GM20431 (cell line): ENCODE data around the gene MICAL2.

Experiments used
- in situ Hi-C: fragments of 300-500 bp; cut with MseI, MboI; formaldehyde crosslinking; loops from one replicate; pipeline ENCODE4 v1.15.0; 2020; ENCODE audit warnings: low sequenced_read_pairs; ENCODE audit not compliant: unreplicated experiment

MICAL2 gene

GRCh38 chr11:12076840-12077534 is 33.4 kb upstream of the MICAL2 start:
- in situ Hi-C loops, result no loop called here

DNA sequence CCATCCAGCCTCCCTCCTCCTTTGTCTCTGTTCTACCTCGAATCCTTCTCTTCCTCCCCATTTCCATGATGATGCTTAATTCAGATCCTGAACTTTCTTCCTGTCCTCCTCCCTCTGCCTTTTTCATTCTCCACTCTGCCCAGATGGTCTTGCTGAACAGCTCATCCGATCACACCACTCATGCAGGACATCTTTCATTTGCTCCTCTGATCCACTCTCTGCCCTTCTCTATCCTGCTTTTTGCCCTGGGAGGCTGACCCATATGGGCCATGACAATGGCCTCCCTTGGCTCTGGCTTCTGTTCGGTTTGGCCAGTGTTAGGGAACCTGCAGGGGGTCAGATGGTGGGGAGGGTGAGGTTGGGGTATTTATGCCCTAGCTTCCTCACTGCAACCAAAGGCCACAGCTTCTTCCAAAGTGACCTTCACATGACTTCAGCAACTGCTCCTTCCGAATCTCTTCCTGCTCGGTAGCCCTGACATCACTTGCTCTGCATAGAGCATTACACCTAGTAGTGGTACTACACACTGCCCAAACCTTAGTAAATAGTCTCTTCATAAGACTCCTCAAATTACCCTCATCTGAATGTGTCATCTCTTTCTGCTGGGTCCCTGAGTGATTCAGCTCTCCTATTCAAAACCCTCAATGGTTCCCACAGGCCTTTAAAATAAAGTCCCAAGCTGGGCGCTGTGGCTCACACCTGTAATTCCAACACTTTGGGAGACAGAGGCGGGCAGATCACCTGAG is 32.7 kb upstream of the MICAL2 start:
- in situ Hi-C loops, result no loop called here

GRCh38 chr11:12079726-12080556 is 30.4 kb upstream of the MICAL2 start:
- in situ Hi-C loops, result no loop called here

DNA sequence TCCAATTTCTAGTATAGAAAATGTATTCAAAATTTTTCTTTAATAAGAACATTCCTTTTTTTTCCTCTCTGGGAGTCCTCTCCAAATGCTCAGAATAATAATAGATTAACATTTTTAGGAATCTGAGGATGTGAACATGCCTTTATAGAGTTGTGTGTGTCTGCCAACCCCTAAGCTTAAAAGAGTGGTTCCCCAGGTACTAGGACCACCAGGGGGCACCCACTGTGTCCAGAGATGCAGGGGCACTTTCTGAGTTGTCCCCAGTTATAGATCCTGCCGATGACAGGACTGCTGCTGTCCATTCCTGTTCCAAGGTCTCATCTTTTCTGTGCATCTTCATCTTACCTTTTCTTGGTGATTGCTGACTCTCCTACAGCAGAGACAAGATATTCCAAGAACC is 27.0 kb upstream of the MICAL2 start:
- in situ Hi-C loops, result no loop called here

GRCh38 chr11:12084256-12084655 is 26.1 kb upstream of the MICAL2 start:
- in situ Hi-C loops, result no loop called here

- in situ Hi-C loops, result no loop called here
These were observed 24.8 kb upstream of the MICAL2 start for GRCh38 chr11:12085371-12086251.

DNA sequence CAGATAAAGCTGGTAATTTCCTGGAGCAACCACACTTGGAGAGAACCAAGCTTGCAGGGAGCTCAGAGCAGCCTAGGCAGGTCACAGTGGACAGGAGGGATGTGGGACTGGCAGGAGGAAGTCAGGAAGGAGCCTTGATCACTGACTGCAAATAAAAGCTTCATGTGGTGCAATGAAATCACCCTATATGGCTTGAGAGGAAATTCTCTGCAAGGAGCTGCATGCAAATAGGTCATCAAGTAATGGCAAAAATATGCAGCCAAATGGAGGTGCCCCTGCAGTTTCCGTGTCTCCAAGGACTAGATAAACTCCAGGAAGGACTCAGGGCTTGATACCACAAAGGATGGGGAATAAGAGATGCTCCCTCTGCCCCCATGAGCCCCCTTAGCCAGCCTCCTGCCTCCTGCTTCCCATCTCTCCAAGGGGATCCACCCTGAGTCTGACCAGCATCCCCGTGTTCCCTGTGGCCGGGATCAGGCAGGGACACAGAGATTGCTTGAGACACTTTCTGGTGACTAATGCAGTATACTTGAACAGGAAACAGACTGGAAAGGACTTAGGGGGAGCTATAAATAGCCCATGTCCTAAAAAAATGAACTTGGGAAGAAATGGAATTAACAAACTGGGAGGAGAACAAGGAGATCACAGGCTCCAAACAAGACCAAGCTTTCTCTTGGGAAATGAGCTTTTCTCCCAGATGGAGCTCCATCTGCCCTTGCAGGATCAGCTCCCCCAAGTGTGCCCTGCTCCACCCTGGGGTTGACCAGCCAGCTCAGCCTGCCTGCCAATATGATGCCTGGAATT is 23.9 kb upstream of the MICAL2 start:
- in situ Hi-C loops, result no loop called here

DNA sequence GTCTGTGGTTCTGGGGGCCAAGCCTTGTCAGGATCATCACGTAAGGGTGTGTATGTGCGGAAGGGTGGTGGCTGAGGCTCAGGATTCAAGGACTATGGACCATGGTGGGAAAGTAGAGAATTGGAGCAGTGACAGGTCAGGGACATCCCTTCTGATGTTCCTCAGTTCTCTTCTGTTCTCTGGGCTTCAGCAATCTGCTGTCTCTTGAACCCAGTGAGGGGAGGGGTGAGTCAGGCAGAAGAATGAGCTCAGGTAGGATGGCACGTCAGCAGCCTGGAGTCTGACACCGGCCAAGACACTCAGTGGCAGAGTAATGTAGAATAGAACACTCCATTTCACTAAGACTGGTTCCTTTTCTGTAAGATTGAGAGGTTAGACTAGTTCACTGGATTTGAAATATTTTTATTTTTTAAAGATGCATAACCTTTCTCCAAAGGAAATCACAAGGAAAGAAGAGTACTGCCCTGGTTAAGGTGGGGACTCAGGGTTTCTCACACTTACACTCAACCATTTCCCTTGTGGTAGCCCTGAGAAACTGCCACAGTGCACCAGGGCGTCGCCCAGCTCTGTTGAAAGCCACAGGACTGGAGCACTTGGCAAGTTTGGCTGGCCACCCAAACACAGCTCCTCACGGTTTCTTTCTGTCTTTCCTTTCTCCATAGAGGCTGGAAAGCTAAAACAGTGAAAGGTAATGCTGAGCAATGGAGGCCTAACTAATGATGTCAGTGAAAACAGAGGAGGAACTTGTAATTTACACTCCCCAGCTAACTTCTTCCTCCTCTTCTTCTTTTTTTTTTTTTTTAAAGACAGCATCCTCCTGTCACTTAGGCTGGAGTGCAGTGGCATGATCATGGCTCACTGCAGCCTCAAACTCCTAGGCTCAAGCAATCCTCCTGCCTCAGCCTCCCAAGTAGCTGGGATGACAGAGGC is 23.1 kb upstream of the MICAL2 start:
- in situ Hi-C loops, result no loop called here

DNA sequence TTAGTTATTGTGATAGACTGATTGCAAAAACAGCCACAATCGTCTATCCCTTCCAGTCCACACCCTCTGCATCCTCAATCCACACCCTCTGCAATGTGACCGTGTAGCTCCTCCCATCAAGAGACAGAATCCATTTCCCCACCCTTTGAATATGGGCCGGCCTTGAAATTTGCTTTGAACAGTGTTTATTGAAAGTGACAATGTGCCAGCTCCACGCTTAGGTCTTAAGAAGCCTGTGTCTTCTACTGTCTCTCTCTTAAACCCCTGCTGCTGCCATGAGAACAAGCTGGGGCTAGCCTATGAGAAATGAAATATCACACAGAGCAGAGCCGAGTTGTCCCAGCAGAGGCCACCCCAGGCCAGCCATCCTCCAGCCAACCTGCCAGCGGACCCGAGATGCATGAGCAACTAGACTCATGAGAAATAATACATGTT is 22.3 kb upstream of the MICAL2 start:
- in situ Hi-C loops, result no loop called here

- in situ Hi-C loops, result no loop called here
These were observed 21.9 kb upstream of the MICAL2 start for GRCh38 chr11:12088531-12088930.

DNA sequence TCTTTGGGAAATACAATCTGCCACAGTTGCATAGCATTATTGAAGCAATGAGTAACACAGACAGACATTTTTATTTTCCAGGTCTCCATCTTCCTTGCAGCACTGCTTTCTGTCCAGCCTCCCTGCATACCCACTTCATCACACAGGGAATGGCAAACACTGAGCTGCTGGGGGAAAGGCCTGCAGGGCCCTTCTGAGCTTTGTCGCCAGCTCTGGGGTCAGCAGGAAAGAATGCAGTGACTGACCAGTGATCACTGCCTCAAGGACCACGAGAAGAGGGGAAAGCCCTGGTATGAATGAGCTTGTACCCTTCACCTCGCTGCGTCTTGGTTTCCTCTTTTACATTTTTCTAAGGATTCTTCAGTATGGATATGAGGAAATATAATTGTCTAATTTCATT is 21.3 kb upstream of the MICAL2 start:
- in situ Hi-C loops, result no loop called here

DNA sequence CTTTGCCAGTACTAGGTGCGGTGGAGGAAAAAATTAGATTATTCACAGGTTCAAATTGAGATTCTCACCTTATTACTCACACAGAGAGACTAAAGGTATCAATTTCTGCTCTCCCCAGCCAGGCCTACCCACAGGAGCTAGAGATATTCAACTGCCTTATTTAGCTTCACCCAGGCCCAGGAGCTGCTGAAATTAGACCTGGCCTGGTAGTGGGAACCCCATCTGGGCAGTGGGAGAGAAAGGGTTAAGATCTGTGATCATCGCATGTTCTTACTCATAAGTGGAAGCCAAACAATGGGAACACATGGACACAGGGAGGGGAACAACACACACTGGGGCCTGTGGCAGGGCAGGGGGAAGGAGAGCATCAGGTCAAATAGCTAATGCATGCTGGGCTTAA is 20.9 kb upstream of the MICAL2 start:
- in situ Hi-C loops, result no loop called here

DNA sequence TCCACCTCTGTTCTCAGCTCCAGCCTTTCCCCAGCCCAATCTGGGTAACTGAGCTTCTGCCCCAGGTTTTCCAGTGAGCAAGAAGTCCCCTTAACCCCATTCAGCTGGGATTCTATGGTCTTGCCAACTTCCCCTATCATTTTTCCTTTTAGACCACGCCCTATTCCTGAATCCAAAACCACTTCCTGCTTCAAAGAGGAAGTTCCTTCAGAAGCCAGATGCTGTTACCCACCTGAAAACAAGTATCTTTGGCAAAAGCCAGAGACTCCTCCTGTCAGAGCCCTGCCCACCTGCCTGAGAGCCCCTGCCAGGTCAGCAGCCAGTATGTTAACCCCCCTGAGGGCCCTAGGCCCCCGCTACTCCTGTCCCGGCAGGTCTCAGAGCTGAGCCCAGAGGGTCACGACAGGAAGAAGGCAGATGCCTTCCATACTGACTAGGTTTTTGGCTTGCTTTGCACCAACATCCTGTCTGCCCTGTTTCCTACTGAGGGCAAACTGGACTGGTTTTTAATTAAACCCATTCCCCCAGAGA is 20.3 kb upstream of the MICAL2 start:
- in situ Hi-C loops, result no loop called here

GRCh38 chr11:12090761-12091258 is 19.6 kb upstream of the MICAL2 start:
- in situ Hi-C loops, result no loop called here

GRCh38 chr11:12091956-12092558 is 18.3 kb upstream of the MICAL2 start:
- in situ Hi-C loops, result no loop called here

GRCh38 chr11:12092714-12093113 is 17.7 kb upstream of the MICAL2 start:
- in situ Hi-C loops, result no loop called here
